SK-N-MC (cell line): ENCODE data around the gene SERINC2.
"Not testable (repeated sequence)": the region's sequence is repeated elsewhere in the genome, so short reads cannot be mapped to it uniquely, and the experiment has no call there.

Source experiments
- DNase-seq: peaks from one replicate; pipeline ENCODE4 v3.0.0-alpha.2; 2011; ENCODE audit warnings: low read depth, low spot score
- H3K27ac ChIP-seq: fragments of 200-600 bp; sonication (generic); 2 replicates; pipeline ENCODE4 v1.5.1; 2016; ENCODE audit warnings: mixed run types
- H3K36me3 ChIP-seq: fragments of 200-600 bp; sonication (generic); 2 replicates; pipeline ENCODE4 v1.6.1; 2017; ENCODE audit warnings: antibody characterized with exemption, low read length, mixed read lengths; ENCODE audit not compliant: insufficient read depth
- H3K4me3 ChIP-seq: fragments of 200-600 bp; sonication (generic); 2 replicates; pipeline ENCODE4 v1.5.1; 2016
- H3K9ac ChIP-seq: fragments of 200-600 bp; sonication (generic); 2 replicates; pipeline ENCODE4 v1.8.0; 2017; ENCODE audit warnings: mixed run types, mixed read lengths; ENCODE audit not compliant: insufficient read length
- H3K9me3 ChIP-seq: fragments of 200-600 bp; sonication (generic); 2 replicates; pipeline ENCODE4 v1.6.1; 2017; ENCODE audit warnings: low read depth, mild to moderate bottlenecking, antibody characterized with exemption, low read length, moderate library complexity, mixed read lengths
- EZH2 ChIP-seq: fragments of 200-600 bp; sonication (generic); IDR thresholded peaks from one replicate; pipeline ENCODE4 v1.6.1; 2017; ENCODE audit warnings: antibody characterized with exemption
- FOXP2 ChIP-seq: optimal IDR thresholded peaks from 2 replicates; pipeline ENCODE3; 2011; ENCODE audit warnings: mild to moderate bottlenecking, moderate library complexity; ENCODE audit not compliant: insufficient read depth; ENCODE audit errors: extremely low read length, control extremely low read depth
- POLR2AphosphoS5 ChIP-seq: IDR thresholded peaks from 2 replicates; pipeline ENCODE4 v1.6.1; 2012; ENCODE audit warnings: mild to moderate bottlenecking, low read depth, low read length, borderline replicate concordance

The SERINC2 gene

GRCh38 chr1:31381394-31382294 is 31.4 kb upstream of the SERINC2 start:
- Histone ChIP-seq H3K9ac (no peak overlapping the region), H3K27ac (no peak overlapping the region), H3K4me3 (no peak overlapping the region), H3K36me3 (no peaks in the 10 kb centered on the region), H3K9me3 (no peaks in the 10 kb centered on the region)
- no peak for DNase-seq
- no peak for TF ChIP-seq FOXP2
- TF ChIP-seq POLR2AphosphoS5, result no peak
- TF ChIP-seq EZH2, result no peak

GRCh38 chr1:31382379-31382989 is 30.5 kb upstream of the SERINC2 start:
- no peaks in the 10 kb centered on the region for H3K9me3 ChIP-seq
- no peak overlapping the region for H3K27ac ChIP-seq
- H3K36me3 ChIP-seq, result no peaks in the 10 kb centered on the region
- H3K4me3 ChIP-seq, result no peak overlapping the region
- H3K9ac ChIP-seq, result no peak overlapping the region
- no peak for DNase-seq
- no peak for TF ChIP-seq EZH2
- no peak for TF ChIP-seq POLR2AphosphoS5
- TF ChIP-seq FOXP2, result no peak

- TF ChIP-seq EZH2, result no peak
- TF ChIP-seq POLR2AphosphoS5, result no peak
- no peak for TF ChIP-seq FOXP2
Measured at GRCh38 chr1:31383967-31384366, 29.0 kb upstream of the SERINC2 start.

GRCh38 chr1:31386576-31387243 is 26.3 kb upstream of the SERINC2 start:
- H3K9ac ChIP-seq, H3K36me3 ChIP-seq, H3K27ac ChIP-seq, H3K4me3 ChIP-seq, H3K9me3 ChIP-seq, DNase-seq: not testable (repeated sequence)

More at GRCh38 chr1:31383967-31384366, 29.0 kb upstream of the SERINC2 start:
- no peaks in the 10 kb centered on the region for H3K36me3 ChIP-seq
- no peak overlapping the region for H3K9ac ChIP-seq
- H3K27ac ChIP-seq, result no peak overlapping the region
- H3K4me3 ChIP-seq, result no peak overlapping the region
- no peak for DNase-seq
- no peaks in the 10 kb centered on the region for H3K9me3 ChIP-seq

- Histone ChIP-seq H3K9ac (no peak overlapping the region), H3K27ac (no peak overlapping the region), H3K36me3 (no peaks in the 10 kb centered on the region), H3K9me3 (no peaks in the 10 kb centered on the region), H3K4me3 (no peak overlapping the region)
- DNase-seq, result no peak
- TF ChIP-seq FOXP2 (no peak), EZH2 (no peak), POLR2AphosphoS5 (no peak)
Measured at GRCh38 chr1:31387612-31388011, 25.4 kb upstream of the SERINC2 start.

GRCh38 chr1:31389616-31390015 is 23.4 kb upstream of the SERINC2 start:
- Histone ChIP-seq H3K9ac (no peak overlapping the region), H3K27ac (no peak overlapping the region)
- TF ChIP-seq POLR2AphosphoS5, result no peak
- no peak for TF ChIP-seq EZH2
- no peak for TF ChIP-seq FOXP2

GRCh38 chr1:31390071-31390470 is 22.9 kb upstream of the SERINC2 start:
- TF ChIP-seq POLR2AphosphoS5 (no peak), EZH2 (no peak), FOXP2 (no peak)
- no peaks in the 10 kb centered on the region for H3K9me3 ChIP-seq
- no peak overlapping the region for H3K27ac ChIP-seq
- H3K9ac ChIP-seq, result no peak overlapping the region
- no peaks in the 10 kb centered on the region for H3K36me3 ChIP-seq
- no peak for DNase-seq
- H3K4me3 ChIP-seq, result no peak overlapping the region

More at GRCh38 chr1:31389616-31390015, 23.4 kb upstream of the SERINC2 start:
- Histone ChIP-seq H3K9me3 (no peaks in the 10 kb centered on the region), H3K36me3 (no peaks in the 10 kb centered on the region), H3K4me3 (no peak overlapping the region)
- DNase-seq, result no peak

- TF ChIP-seq POLR2AphosphoS5, result no peak
- TF ChIP-seq EZH2, result no peak
- no peak for TF ChIP-seq FOXP2
- no peaks in the 10 kb centered on the region for H3K9me3 ChIP-seq
- H3K36me3 ChIP-seq, result no peaks in the 10 kb centered on the region
- no peak overlapping the region for H3K9ac ChIP-seq
- no peak for DNase-seq
- H3K4me3 ChIP-seq, result no peak overlapping the region
- H3K27ac ChIP-seq, result no peak overlapping the region
Measured at GRCh38 chr1:31393463-31393862, 19.6 kb upstream of the SERINC2 start.
